GM19397 (cell line): ENCODE measurements around the gene ME3.
"Not testable (repeated sequence)": the region's sequence is repeated elsewhere in the genome, so short reads cannot be mapped to it uniquely, and the experiment has no call there.

ENCODE experiments used
- ATAC-seq: cut with Tn5 transposase; IDR thresholded peaks from one replicate; pipeline ENCODE4 v1.9.1; 2021; ENCODE audit warnings: mild to moderate bottlenecking, moderate library complexity; ENCODE audit not compliant: unreplicated experiment

The ME3 gene

DNA sequence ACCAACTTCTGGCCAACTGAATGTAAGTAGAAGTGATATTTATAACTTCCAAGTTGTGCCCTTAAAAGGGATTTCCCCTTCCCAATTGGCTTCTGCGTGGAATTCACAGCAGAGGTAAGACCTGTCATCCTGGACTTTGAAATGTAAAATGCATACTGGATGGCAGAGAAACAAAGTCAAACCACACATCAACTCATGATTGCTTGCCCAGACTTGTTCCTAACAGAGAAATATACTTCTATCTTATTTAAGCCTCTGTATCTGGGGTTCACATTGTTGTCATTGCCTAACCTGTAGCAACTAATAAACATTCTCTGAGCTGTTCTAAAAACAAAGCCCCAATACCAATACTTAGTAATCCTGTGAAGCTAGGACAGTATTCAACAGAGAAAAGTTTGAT lies 6.2 kb downstream of the ME3 start:
- ATAC-seq: no peak

DNA sequence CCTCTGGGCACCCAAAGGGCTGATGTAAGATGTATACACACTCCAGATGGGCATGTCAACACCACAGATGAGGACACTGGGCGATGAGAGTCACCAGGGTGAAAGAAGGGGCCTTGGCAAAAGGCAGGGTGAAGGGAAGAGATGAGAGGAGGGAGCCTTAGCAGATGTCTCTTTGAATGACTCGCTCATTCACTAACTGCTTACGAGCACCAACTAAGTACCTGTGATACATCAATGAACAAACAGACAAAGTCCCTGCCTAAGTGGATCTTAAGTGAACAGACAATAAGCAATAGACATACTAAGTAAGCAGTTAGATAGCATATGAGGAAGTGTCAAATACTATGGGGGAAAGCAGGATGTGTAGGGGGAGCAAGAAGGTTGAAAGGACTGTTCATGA lies 7.5 kb downstream of the ME3 start:
- ATAC-seq: no peak

DNA sequence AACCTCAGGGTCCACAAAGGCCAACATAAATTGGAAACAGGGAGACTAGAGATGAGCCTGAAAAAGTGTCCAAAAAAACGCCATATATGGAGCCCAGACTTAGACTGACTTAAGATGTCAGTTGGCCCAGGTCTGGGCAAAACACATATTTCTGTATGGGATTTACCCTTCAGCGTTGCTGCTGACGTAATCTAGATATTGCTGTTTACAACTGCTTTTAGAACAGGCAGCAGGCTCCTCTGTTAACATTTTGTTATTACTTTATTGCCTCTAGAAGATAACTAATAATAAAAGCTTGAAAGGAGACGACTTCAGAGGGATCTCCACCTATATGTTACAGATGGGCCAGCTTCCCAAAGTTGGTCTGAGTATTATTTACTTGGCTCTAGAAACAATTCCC lies 8.7 kb downstream of the ME3 start:
- ATAC-seq: no peak

DNA sequence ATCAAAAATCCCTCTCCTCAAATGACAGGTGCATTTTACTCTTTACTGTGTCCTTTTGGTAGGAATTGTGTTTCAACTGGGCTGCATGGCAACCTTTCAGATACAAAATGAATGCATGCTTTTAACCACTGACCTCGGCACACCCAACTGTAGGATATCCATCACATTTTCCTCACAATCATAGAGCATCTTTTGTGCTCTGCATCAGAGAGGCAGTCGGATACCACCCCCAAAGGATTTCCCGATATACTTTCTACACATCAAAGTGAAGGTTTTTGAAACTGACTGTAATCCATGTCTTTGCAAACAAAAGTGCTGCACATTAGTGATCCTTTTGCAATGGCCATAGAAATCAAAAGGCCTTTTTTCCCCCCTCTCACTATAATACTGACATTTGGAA lies 9.1 kb downstream of the ME3 start:
- no peak for ATAC-seq

DNA sequence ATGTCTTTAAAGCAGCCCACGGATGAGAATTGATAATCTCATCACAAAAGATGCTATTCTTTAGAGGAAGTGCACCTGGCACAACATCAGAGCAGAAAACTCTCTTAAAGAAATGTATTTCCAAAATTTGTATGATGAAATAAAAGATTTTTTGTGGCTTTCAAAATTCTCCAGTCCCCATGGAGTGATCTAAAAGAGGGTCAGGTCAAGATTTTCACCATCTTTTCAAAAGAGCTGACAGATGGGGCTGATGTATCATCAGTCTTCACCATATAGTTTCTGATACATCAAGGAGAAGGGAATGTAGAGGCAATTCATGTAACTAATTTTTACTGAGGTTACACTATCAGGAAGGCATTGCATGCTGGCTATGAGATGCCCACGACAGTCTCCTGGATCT lies 11.7 kb downstream of the ME3 start:
- ATAC-seq: no peak

DNA sequence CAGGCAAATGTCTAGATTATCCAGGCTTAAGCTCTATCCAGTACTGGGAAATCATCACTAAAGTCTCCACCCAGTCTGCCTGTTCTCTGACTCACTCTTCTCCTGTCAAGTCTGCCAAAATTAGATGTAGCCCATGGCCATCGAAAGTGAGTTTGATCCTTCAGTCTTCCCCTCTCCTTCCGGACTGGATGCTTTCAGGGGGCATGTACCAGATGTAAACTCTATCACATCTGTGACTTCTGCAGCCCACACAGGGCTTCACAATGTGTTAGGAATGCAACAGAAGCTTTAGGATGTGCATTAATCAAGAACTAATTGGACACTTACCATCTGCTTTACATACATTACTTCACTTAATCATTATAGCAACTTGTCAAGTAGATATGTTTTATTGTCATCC lies 12.3 kb downstream of the ME3 start:
- no peak for ATAC-seq

DNA sequence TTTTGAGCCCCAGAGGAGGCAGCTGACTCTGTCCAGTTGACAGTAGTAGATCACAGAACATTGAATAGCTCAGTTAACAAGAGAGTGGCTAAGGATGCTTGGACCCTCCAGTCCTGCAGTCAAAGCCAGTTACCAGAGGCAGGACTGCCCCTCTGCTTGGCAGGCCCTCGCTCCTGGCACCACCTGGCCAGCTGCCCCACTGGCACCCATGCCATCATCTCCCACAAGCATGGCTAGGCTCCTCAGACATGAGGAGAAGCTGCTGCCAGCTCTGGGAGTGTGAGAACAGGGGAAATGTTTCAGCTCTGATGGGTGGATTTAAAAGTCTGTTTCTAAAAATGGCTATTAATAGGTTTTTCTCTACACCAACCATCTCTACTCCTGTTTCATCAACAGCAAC lies 13.9 kb downstream of the ME3 start:
- no peak for ATAC-seq

DNA sequence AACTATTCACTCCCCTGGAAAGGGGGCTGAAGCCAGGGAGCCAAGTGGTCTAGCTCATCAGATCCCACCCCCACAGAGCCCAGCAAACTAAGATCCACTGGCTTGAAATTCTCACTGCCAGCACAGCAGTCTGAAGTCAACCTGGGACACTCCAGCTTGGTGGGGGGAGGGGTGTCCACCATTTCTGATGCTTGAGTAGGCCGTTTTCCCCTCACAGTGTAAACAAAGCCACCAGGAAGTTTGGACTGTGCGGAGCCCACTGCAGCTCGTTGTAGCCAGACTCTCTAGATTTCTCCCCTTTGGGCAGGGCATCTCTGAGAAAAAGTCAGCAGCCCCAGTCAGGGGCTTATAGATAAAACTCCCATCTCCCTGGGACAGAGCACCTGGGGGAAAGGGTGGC lies 27.2 kb downstream of the ME3 start:
- not testable (repeated sequence) for ATAC-seq

DNA sequence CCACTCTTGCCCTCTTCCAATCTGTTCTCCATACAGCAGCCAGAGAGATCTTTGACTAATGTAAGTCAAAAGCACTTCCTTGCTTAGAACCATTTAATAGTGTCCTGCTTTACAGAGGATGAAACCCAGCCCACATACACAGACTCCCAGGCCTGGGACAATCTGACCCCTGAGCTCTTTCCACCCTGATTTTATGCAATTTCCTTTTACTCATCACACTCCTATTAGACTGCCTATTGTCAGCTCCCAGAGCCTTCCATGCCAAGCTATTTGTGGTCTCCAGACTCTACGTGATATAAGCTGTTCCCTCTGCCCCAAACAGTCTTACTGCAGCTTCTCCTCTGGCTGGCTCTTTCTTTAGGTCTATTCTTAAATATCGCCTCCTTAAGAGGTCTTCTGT lies 28.1 kb downstream of the ME3 start:
- ATAC-seq: no peak

DNA sequence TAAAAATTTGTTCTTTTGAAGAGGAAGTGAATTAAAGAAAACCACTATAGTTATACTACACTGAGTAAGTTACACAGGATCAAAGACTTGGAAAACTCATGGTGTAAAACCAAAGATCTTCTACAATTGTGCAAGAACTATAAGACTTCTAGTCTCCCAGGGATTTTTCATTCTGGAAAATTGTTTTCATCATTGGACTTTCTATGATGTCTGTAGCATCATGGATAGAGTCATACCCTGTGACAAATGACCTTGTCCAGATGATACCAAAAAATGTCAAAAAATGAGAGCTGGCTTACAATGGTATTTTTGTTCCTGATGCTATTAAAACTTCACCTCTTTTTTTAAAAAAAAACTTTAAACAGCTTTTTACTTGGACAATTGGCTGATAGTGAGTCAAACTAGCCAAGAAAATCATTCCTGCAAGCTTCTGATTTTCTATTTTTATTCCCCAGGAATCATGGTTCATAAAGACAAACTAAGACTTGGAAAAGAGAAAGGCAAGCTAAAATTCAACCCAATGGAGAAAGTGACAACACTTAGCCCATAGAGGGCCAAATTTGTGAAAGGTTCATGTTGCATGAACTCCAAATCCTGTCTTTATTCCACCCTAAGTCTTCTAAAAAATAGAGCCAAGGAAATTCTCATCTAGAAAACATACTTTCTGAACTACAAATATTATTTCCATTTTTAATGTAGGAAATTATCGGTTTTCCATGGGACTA lies 30.7 kb downstream of the ME3 start:
- ATAC-seq: no peak

DNA sequence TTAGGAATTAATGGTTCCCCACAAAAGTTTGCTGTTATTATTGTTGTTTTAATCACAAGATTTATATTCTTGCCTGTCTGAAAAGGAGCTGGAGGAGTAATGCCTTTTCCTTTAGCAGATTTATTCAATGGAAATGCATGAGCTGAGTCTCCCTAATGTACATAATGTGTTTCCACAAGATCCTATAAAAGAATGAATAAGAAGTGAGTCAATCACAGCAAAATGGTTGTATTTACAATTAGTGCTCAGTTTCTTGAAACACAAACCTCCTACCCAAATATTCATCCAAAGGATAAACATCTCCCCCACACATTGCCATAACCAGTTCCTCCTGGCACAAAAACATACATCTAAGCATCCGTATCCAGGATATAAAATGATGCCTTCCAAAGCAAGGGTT lies 33.3 kb downstream of the ME3 start:
- no peak for ATAC-seq

DNA sequence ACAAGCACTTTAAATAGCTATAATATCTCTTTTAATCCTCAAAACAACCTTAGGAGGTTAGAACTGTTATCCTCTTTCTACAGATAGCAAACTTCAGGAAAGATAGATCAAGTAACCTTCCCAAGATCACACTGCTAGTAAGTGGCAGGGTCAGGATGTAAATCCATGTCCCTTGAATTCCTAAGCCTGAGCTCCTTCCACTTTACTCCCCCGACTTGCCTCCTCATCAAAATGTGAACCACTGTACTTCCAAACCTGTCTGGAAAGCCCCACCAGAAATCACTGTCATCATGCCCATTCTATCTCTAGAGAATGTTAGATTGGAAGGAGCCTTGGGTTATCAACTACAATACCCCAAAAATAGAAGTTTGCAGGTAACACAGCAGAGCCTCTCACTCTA lies 33.7 kb downstream of the ME3 start:
- no peak for ATAC-seq

DNA sequence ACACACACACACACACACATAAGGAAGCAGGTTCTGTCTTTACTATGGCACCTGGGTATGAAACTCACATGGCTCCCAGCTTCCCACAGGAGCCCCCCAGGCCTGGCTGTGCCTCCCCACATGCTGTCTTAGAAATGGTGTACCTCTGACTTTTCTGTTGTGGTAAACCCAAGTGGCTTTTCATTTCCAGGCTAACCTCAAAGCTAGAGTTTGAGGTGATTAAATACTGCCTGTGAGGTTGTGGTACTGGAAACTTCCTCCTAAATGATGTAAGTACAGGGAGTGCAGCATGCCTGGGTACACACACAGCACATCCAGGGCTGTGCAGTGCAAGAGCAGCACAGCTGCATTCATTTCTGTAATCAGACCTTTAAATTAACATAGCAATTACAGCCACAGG lies 34.4 kb downstream of the ME3 start:
- ATAC-seq: no peak

DNA sequence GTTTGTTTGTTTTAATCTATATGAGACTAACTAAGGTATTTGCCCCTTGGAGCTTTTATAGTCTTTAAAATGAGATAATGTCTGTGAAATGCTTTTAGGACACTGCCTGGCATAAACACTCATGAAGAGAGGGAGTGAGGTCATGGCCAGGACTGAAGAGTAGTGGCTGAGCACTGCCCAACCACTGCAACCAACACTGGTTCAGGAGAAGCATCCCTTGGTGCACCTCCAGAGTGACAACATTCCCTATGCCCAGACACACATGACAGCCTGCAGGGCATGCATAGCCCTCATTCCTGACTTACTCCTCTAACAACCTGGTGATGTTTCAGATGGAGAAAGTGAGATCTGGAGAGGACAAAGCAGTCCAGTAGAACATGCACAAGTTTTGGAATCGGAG lies 36.1 kb downstream of the ME3 start:
- no peak for ATAC-seq

DNA sequence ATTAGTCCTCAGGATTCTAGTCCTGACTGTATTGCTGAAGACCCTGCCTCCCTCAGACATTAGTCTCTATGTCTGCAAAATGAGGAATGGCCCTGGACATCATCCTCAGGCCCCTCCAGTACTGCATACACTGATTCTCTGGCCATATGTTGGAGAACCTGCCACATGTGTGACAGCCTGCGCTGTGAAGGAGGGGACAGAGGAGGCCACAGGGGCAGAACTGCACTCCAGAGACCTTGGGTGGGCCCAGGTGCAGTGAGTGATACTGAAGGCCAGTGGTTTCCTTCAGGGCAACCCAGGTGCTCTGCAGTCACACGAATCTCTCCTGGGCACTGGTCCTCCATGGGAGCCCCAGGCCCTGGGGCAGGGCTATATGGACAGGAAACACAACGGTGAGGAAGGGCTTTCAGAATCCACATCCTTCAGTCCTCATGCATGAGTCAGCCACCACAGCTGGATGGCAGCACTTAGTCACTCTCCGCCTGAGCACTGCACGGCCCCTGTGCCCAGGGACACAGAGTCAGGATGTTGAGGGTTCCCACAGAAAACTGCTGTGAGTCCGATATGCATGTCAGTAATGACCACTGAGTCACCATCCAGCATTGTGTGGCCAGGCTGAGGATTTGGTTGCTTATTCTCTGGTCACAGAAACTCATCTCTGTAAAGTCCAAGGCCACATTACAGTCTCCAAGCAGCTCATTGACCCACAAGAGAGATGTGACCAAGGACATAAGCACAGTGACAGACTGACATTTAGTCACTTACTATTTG lies 39.7 kb downstream of the ME3 start:
- no peak for ATAC-seq

DNA sequence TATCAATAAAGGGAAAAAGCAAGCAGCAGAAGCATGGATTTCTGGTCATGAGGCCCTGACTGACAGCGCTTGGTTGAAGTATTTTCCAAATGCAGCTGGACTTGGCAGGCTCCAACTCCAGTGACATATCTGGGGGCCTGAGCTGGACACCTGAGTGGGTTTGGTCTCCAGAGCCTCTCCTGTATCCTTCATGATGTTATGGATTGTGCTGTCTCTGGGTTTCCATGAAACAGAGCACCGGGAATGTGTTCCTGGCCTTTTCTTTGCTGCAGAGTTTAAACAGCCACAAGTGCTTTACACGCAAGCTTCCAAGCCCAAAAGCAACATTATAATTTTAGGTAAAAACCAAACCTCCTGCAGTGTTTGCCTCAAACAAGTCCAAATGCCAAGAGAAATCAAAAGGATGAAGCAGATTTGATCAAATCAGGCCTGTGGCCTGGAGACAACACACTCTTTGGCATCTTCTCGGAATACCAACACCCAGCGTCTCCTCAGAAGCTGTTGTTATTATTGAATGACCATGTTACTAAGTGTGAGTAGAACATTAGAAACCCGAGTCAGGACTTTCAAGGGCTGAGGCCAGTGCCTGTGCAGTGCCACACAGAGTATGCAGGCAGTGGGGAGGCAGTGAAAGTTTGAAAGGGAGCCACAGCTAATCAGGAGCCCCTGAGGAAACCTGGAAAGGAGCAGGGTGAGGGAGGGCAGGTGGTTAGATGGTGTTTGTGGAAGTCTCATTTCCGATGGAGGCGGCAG lies 42.0 kb downstream of the ME3 start:
- ATAC-seq: no peak

DNA sequence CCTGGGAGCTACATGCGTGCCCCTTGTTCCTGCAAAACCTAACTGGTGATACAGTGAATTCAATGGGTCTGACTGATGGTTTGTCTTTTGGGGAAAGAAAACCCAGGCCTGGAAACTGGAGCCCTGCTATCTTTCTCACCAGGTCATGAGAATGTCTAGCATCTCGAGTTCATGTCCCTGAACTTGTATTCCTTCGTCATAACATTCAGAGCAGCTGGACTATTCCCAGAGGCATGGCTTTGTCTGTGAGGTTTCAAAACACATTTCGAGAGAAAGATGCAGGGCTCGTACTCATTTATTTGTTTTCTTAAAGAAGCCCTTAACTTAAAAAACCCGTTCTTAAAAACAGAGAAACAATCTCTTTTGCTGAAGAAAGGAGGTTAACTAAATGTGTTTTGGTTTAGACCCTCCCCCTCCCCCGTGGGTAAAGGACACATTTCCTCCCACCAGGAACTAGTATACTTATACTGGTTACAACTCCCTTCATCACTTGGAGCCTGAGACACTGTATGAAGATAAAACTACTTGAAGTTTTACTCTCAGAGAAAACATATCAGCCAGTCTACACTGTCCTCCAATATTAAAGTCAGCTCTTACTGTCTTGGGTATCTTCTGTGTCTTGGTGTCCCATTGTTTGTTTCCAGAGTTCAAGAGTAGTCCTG lies 43.2 kb downstream of the ME3 start:
- ATAC-seq: no peak

DNA sequence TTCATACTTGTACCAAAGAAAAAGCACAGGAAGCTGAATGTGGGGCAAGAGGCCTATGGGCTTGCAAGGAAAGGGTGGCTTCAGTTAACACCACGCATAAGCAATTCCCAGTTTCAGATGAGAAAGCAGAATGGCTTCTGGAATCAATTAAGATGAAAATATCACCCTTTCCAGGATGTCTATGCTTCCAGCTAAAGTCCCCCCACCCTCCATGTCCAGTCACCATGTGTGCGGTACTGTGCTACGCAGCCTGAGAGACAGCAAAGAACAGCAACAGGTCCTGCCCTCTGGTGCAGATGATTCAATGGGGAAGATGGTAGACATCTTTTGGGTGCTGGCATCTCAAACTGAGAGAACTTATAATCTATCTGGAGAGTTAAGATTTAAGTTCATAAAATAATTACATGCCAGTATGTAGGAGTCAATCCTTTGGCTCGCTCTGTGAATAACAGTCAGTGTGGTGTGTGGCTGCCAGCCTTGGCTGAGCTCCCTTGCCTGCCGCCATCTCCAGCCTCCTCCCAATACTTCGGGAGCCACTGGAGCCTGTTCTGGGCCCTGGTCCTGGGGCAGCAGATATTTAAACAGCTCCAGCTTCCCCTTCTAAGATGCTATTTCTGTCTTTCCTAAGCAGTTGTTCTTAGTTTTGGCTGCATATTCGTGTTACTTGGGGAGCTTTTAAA lies 44.5 kb downstream of the ME3 start:
- ATAC-seq: no peak

DNA sequence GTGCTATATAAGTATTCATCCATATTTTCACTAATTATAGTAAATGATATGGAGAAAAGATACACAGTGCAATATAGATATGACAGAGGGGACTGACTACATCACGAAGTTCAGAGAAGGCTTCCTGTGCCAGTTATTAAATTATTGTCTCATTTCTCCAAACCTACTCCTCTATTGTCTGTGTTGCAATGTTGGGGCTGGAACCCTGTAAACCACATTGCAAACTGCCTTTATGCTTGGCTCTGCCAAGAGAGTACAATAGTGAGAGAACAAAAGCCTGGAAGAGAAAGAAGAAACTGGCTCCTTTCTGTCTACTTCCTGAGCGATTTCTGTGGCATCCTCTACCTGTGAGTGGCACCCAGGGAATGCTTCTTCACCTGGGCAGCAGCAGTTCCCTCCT lies 46.4 kb downstream of the ME3 start:
- ATAC-seq: no peak

DNA sequence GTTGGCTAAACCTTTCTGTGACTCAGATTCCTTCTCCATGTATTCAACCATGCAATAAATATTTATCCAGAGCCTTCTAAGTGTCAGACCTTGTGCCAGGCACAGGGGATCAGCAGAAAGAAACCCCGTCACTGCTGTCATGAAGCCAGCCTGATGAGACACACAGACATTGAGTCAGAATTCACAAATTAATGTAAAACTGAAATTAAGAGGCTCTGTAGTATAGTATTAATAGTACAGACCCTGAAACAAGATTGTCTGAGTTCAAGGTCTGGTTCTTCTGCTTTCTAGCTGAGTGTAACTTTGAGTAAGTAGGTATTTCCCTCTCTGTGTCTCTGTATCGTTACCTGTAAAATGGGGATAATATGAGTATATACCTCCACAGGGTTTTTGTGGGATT lies 46.9 kb downstream of the ME3 start:
- ATAC-seq: no peak

DNA sequence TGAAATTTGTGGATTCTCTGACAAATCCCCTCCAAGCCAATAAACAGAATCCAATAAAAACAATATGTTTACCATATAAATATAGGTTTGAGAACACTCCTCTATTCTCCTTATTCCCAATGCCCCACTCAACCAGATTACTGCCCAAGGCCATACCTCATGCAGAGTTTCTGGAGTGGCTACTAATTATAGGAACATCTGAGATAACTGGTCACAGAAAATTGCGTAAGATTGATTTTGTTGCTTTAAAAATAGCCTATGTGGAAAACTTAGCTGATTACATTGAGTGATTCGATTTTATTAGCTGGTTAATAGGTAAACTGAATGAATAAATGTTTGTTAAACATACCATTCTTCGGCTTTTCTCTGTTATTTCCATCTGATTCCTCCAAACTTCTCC lies 48.0 kb downstream of the ME3 start:
- ATAC-seq: no peak
